Measurements from ENCODE around the gene CENPL.
"Not testable (repeated sequence)": the region's sequence is repeated elsewhere in the genome, so short reads cannot be mapped to it uniquely, and the experiment has no call there.

The CENPL gene

GRCh38 chr1:173856903-173857302, 32.2 kb upstream of the CENPL start:
- DNase-seq = no peak

- no peak for DNase-seq
Observed at GRCh38 chr1:173856014-173856413, 31.3 kb upstream of the CENPL start.

GRCh38 chr1:173853074-173853473, 28.4 kb upstream of the CENPL start:
- no peak for DNase-seq

- DNase-seq = no peak
Observed at GRCh38 chr1:173852105-173852504, 27.4 kb upstream of the CENPL start.

GRCh38 chr1:173832748-173833147, 8.1 kb upstream of the CENPL start:
- DNase-seq = no peak

GRCh38 chr1:173827611-173828010, 2.9 kb upstream of the CENPL start:
- DNase-seq = no peak

GRCh38 chr1:173823781-173824314, 835 bp downstream of the CENPL start:
- no peak for DNase-seq

GRCh38 chr1:173821680-173822079, 3.0 kb downstream of the CENPL start:
- no peak for DNase-seq

GRCh38 chr1:173818459-173818858, 6.2 kb downstream of the CENPL start:
- no peak for DNase-seq

GRCh38 chr1:173813654-173814053, 11.0 kb downstream of the CENPL start:
- DNase-seq = not testable (repeated sequence)

- no peak for DNase-seq
Observed at GRCh38 chr1:173802961-173803360, 21.7 kb downstream of the CENPL start.

- not testable (repeated sequence) for DNase-seq
Observed at GRCh38 chr1:173799995-173800394, 24.7 kb downstream of the CENPL start.

- DNase-seq = no peak
Observed at GRCh38 chr1:173798078-173798477, 26.6 kb downstream of the CENPL start.

GRCh38 chr1:173789841-173790240, 34.8 kb downstream of the CENPL start:
- no peak for DNase-seq

GRCh38 chr1:173784997-173785396, 39.7 kb downstream of the CENPL start:
- DNase-seq = no peak

- no peak for DNase-seq
Observed at GRCh38 chr1:173779936-173780335, 44.7 kb downstream of the CENPL start.

- DNase-seq = no peak
Observed at GRCh38 chr1:173775578-173776226, 49.0 kb downstream of the CENPL start.

- no peak for DNase-seq
Observed at GRCh38 chr1:173771560-173771959, 53.1 kb downstream of the CENPL start.

GRCh38 chr1:173770330-173770729, 54.4 kb downstream of the CENPL start:
- not testable (repeated sequence) for DNase-seq

GRCh38 chr1:173768827-173769226, 55.9 kb downstream of the CENPL start:
- no peak for DNase-seq

- no peak for DNase-seq
Observed at GRCh38 chr1:173768206-173768605, 56.5 kb downstream of the CENPL start.

- not testable (repeated sequence) for DNase-seq
Observed at GRCh38 chr1:173764331-173764730, 60.4 kb downstream of the CENPL start.

- DNase-seq = no peak
Observed at GRCh38 chr1:173758980-173759379, 65.7 kb downstream of the CENPL start.

- DNase-seq = no peak
Observed at GRCh38 chr1:173758110-173758509, 66.6 kb downstream of the CENPL start.

GRCh38 chr1:173757666-173758065, 67.0 kb downstream of the CENPL start:
- no peak for DNase-seq

Measured in MV-4-11 (cell line).